Erythroblast (primary cell): Measurements from ENCODE around the gene SLC6A13.

ENCODE experiments used
- GATA1 ChIP-seq: IDR thresholded peaks from 2 replicates; pipeline ENCODE4 v1.6.1; 2011; ENCODE audit warnings: low read depth, mild to moderate bottlenecking, control low read depth, low read length, moderate library complexity
- POLR2A ChIP-seq: IDR thresholded peaks from 2 replicates; pipeline ENCODE4 v1.6.1; 2011; ENCODE audit warnings: mild to moderate bottlenecking, low read length

- TF ChIP-seq POLR2A = no peak
- no peak for TF ChIP-seq GATA1
These were observed 73.0 kb downstream of the SLC6A13 start for GRCh38 chr12:189622-189962.
